ENCODE measurements around the gene INTS13.
"Not testable (repeated sequence)": the region's sequence is repeated elsewhere in the genome, so short reads cannot be mapped to it uniquely, and the experiment has no call there.

INTS13 gene

GRCh38 chr12:26868447-26869103 is 69.2 kb downstream of the INTS13 start:
- DNase-seq = no peak

- no peak for DNase-seq
Observed at GRCh38 chr12:26867080-26867479, 70.7 kb downstream of the INTS13 start.

- DNase-seq = no peak
Observed at GRCh38 chr12:26863515-26863914, 74.3 kb downstream of the INTS13 start.

GRCh38 chr12:26862787-26863186 is 75.0 kb downstream of the INTS13 start:
- not testable (repeated sequence) for DNase-seq

- no peak for DNase-seq
Observed at GRCh38 chr12:26861690-26862089, 76.1 kb downstream of the INTS13 start.

GRCh38 chr12:26857465-26858176 is 80.2 kb downstream of the INTS13 start:
- DNase-seq = no peak

GRCh38 chr12:26855337-26855736 is 82.4 kb downstream of the INTS13 start:
- DNase-seq = no peak
